ENCODE results near the gene KANSL1. TPM values are rescaled to one million over a fixed set of nuclear protein-coding genes. Genes with fewer than 3 reads are reported as not detected.

Gene KANSL1
- total and polyA plus RNA-seq, 9 of the 15 experiments (the other 6 are each of a cell fraction or from before 2014, with no cell fraction given), result 3.6 to 55.4 (median 31.8) TPM

- TF ChIP-seq ETS1 (conservative IDR thresholded peaks at IDR 0.05; ENCODE audit: control insufficient read depth, low read depth, low read length) (peak; percentile 70; the same call in 1 of the 2 replicates), JUNB (CRISPR knock-in tag; conservative IDR thresholded peaks at IDR 0.05) (0 out of 2 replicates have a peak, but pooled peaks have one; percentile 9), RFX1 (IDR thresholded peaks at IDR 0.05) (no peak), ZNF324 (CRISPR knock-in tag; IDR thresholded peaks at IDR 0.05) (no peak), HNRNPLL (IDR thresholded peaks at IDR 0.05; ENCODE audit: low read depth, low read length, poor library complexity, severe bottlenecking) (peak; percentile 1), ZBTB17 (CRISPR knock-in tag; IDR thresholded peaks at IDR 0.05) (peak; percentile 41; the same call in 1 of the 2 replicates), SMARCC2 (IDR thresholded peaks at IDR 0.05; ENCODE audit: low read depth) (peak; percentile 77), KDM5B (IDR thresholded peaks at IDR 0.05; ENCODE audit: insufficient replicate concordance, low read depth, low read length) (peak; percentile 92), TFAP4 (CRISPR knock-in tag; IDR thresholded peaks at IDR 0.05; ENCODE audit: borderline replicate concordance) (peak; percentile 45; the same call in 1 of the 2 replicates), RCOR1 (IDR thresholded peaks at IDR 0.05; ENCODE audit: borderline replicate concordance in 1 of 2, low read depth in 2 of 2, low read length in 2 of 2) (peak in 1 of 2 experiments; percentile 23; a peak in 1 of 4 replicates), ERF (CRISPR knock-in tag; IDR thresholded peaks at IDR 0.05) (peak; percentile 81; the same call in 1 of the 2 replicates), HMGN3 (IDR thresholded peaks at IDR 0.05; ENCODE audit: borderline replicate concordance, extremely low read depth, insufficient read length, low read depth, low read length) (peak; percentile 87), ZBTB7A (IDR thresholded peaks at IDR 0.05; ENCODE audit: borderline replicate concordance, control insufficient read depth, low read depth, low read length) (peak; percentile 81), CREM (IDR thresholded peaks at IDR 0.05; ENCODE audit: low read depth) (peak; percentile 32; the same call in 1 of the 2 replicates), MXD1 (CRISPR knock-in tag; IDR thresholded peaks at IDR 0.05; ENCODE audit: borderline replicate concordance, poor library complexity, severe bottlenecking) (peak; percentile 47), PKNOX1 (IDR thresholded peaks at IDR 0.05) (peak; percentile 18; the same call in 1 of the 2 replicates), AFF1 (IDR thresholded peaks at IDR 0.05; ENCODE audit: low read depth in 1 of 2, partially characterized antibody in 2 of 2) (peak in 1 of 2 experiments; percentile 75), DMBX1 (CRISPR knock-in tag; IDR thresholded peaks at IDR 0.05; ENCODE audit: borderline replicate concordance) (0 out of 2 replicates have a peak, but pooled peaks have one; percentile 35)
Measured at GRCh38 chr17:46192439-46193150, 634 bp downstream of the KANSL1 start (continued).

Data from K562 (cell line).